HG03575 (cell line): Measurements from ENCODE around the gene RTL9.
"Not testable (repeated sequence)": the region's sequence is repeated elsewhere in the genome, so short reads cannot be mapped to it uniquely, and the experiment has no call there.

Experiments used
- ATAC-seq: cut with Tn5 transposase; IDR thresholded peaks from one replicate; pipeline ENCODE4 v1.9.1; 2021; ENCODE audit not compliant: unreplicated experiment, insufficient number of reproducible peaks, low FRiP score; ENCODE audit errors: extremely low read depth

Gene RTL9

GRCh38 chrX:110402850-110403221, 44.2 kb downstream of the RTL9 start:
- ATAC-seq, result no peak

- no peak for ATAC-seq
Measured at GRCh38 chrX:110403441-110404238, 45.0 kb downstream of the RTL9 start.

GRCh38 chrX:110404376-110404775, 45.7 kb downstream of the RTL9 start:
- no peak for ATAC-seq

- not testable (repeated sequence) for ATAC-seq
Measured at GRCh38 chrX:110406250-110406649, 47.6 kb downstream of the RTL9 start.

GRCh38 chrX:110406822-110407221, 48.2 kb downstream of the RTL9 start:
- no peak for ATAC-seq

- no peak for ATAC-seq
Measured at GRCh38 chrX:110407910-110408545, 49.4 kb downstream of the RTL9 start.
